Activated CD4-positive, alpha-beta T cell treated with anti-CD3 and anti-CD28 coated beads, Interleukin-2, amount 50 U/mL, for 24 hours (primary cell): ENCODE data around the gene CDKN1A.
"Not testable (repeated sequence)": the region's sequence is repeated elsewhere in the genome, so short reads cannot be mapped to it uniquely, and the experiment has no call there.

Source experiments
- DNase-seq, 2 donors: peaks; one replicate each; pipeline ENCODE4 v3.0.0-alpha.2; 2020; ENCODE audit warnings: low read depth in 1 of 2, low spot score in 1 of 2

CDKN1A gene

GRCh38 chr6:36719126-36719525, 40.6 kb downstream of the CDKN1A start:
- no peak for DNase-seq

GRCh38 chr6:36720251-36721141, 42.0 kb downstream of the CDKN1A start:
- DNase-seq = no peak

- no peak for DNase-seq
Measured at GRCh38 chr6:36721369-36722140, 43.0 kb downstream of the CDKN1A start.

GRCh38 chr6:36722365-36722764, 43.9 kb downstream of the CDKN1A start:
- no peak for DNase-seq

GRCh38 chr6:36722879-36723278, 44.4 kb downstream of the CDKN1A start:
- DNase-seq = no peak

GRCh38 chr6:36723992-36724391, 45.5 kb downstream of the CDKN1A start:
- DNase-seq = not testable (repeated sequence)

GRCh38 chr6:36724514-36725390, 46.2 kb downstream of the CDKN1A start:
- peak in 1 of 2 donors; percentile 43 for DNase-seq

- DNase-seq = no peak
Measured at GRCh38 chr6:36725581-36725980, 47.1 kb downstream of the CDKN1A start.

GRCh38 chr6:36727505-36728021, 49.0 kb downstream of the CDKN1A start:
- no peak for DNase-seq

GRCh38 chr6:36728289-36729160, 50.0 kb downstream of the CDKN1A start:
- DNase-seq = no peak

- no peak for DNase-seq
Measured at GRCh38 chr6:36729161-36729524, 50.6 kb downstream of the CDKN1A start.

GRCh38 chr6:36730424-36731380, 52.2 kb downstream of the CDKN1A start:
- no peak for DNase-seq

- DNase-seq = no peak
Measured at GRCh38 chr6:36731622-36732310, 53.3 kb downstream of the CDKN1A start.

- DNase-seq = no peak
Measured at GRCh38 chr6:36733300-36733699, 54.8 kb downstream of the CDKN1A start.

- no peak for DNase-seq
Measured at GRCh38 chr6:36734486-36735060, 56.1 kb downstream of the CDKN1A start.

GRCh38 chr6:36735110-36736071, 56.9 kb downstream of the CDKN1A start:
- DNase-seq = peak in 1 of 2 donors; percentile 21
